ENCODE results near the gene ARRDC4. TPM values are rescaled to one million over a fixed set of nuclear protein-coding genes. Genes with fewer than 3 reads are reported as not detected.

The ARRDC4 gene
- total RNA-seq, 1 experiment from 2014 or later: 8.7 TPM

DNA sequence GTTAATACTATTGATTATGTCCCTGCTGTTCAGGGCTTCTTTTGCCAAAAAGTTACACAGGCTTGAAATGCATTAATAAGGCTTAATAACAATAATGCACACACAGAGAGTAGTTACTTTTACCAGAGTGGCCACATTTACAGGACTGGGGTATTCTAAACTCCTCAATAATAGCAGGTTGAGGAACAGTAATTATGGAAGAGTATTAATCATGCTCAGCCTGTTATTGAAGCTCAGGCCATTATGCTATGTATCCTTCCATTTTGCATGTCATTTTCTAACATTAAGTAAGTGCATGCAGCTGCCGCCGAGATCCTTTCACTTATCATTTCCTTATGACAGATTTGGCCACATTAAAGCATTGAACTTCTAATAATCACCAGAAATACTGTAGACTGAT, 5.7 kb downstream of the ARRDC4 start:
- Mint-ChIP-seq H3K27me3 (ENCODE audit: low read depth) (peaks cover 5% of the 10 kb centered on the region), H3K36me3 (ENCODE audit: insufficient read depth in 1 of 3, low read depth in 3 of 3) (peaks cover under 1 to 32% (median 9%) of the 10 kb centered on the region in 3 experiments; a peak in 5 of 7 replicates), H3K4me3 (no peak overlapping the region), H3K27ac (no peak overlapping the region), H3K9me3 (no peaks in the 10 kb centered on the region), H3K4me1 (peaks cover 5 to 10% of the 10 kb centered on the region in 2 experiments; a peak in 3 of 4 replicates)
- Histone ChIP-seq H3K56ac (ENCODE audit: insufficient read length, low read depth, low read length) (no peak overlapping the region), H3K27me3 (ENCODE audit: insufficient read depth, low read length) (no peaks in the 10 kb centered on the region), H3K79me2 (ENCODE audit: insufficient read depth, low read length) (no peaks in the 10 kb centered on the region), H2BK20ac (ENCODE audit: low read depth, low read length, poor library complexity, severe bottlenecking) (no peak overlapping the region), H3K4me2 (ENCODE audit: insufficient read depth, insufficient read length, low read length) (no peak overlapping the region), H4K5ac (ENCODE audit: insufficient read length, low read depth, low read length) (no peak overlapping the region), H4K91ac (ENCODE audit: insufficient read length, low read depth, low read length) (no peak overlapping the region), H2AK5ac (ENCODE audit: insufficient read length, low read length) (no peak overlapping the region), H2BK12ac (ENCODE audit: insufficient read length, low read depth, low read length) (no peak overlapping the region), H2BK5ac (ENCODE audit: insufficient read length, low read length) (no peak overlapping the region), H3K23me2 (ENCODE audit: insufficient read length, low read depth, low read length, poor library complexity, severe bottlenecking) (peaks cover 5% of the 10 kb centered on the region), H2AFZ (ENCODE audit: low read length) (no peak overlapping the region), H3K18ac (ENCODE audit: insufficient read length, low read depth, low read length) (no peak overlapping the region), H4K20me1 (ENCODE audit: control insufficient read depth, insufficient read depth, insufficient read length) (no peaks in the 10 kb centered on the region), H2BK15ac (ENCODE audit: low read depth, low read length) (no peak overlapping the region), H3K23ac (ENCODE audit: insufficient read length, low read depth, low read length) (no peak overlapping the region), H3K27ac (ENCODE audit: insufficient read length, low read depth, low read length) (no peak overlapping the region), H3K9ac (ENCODE audit: extremely low read depth, insufficient read length, low read length) (no peak overlapping the region), H4K8ac (replicated peaks; ENCODE audit: insufficient read length, low read depth, low read length) (no peak overlapping the region), H3K14ac (ENCODE audit: insufficient read depth, low read length) (no peak overlapping the region), H2BK120ac (ENCODE audit: low read depth, low read length, poor library complexity, severe bottlenecking) (no peak overlapping the region), H3T11ph (ENCODE audit: low read length) (no peak overlapping the region), H3K79me1 (ENCODE audit: insufficient read depth, low read depth, low read length, poor library complexity, severe bottlenecking) (no peaks in the 10 kb centered on the region), H3K9me3 (ENCODE audit: control insufficient read depth, low read depth, low read length) (no peaks in the 10 kb centered on the region), H3K4me1 (ENCODE audit: insufficient read depth, low read length) (no peaks in the 10 kb centered on the region), H3K4ac (ENCODE audit: low read depth, low read length) (no peak overlapping the region)
- no CpG with 5 or more reads among the region's 2 CpGs for WGBS (ENCODE audit: extremely low coverage, insufficient read length, low lambda C conversion rate)
- no peak for DNase-seq
- TF ChIP-seq, protein P1, sequence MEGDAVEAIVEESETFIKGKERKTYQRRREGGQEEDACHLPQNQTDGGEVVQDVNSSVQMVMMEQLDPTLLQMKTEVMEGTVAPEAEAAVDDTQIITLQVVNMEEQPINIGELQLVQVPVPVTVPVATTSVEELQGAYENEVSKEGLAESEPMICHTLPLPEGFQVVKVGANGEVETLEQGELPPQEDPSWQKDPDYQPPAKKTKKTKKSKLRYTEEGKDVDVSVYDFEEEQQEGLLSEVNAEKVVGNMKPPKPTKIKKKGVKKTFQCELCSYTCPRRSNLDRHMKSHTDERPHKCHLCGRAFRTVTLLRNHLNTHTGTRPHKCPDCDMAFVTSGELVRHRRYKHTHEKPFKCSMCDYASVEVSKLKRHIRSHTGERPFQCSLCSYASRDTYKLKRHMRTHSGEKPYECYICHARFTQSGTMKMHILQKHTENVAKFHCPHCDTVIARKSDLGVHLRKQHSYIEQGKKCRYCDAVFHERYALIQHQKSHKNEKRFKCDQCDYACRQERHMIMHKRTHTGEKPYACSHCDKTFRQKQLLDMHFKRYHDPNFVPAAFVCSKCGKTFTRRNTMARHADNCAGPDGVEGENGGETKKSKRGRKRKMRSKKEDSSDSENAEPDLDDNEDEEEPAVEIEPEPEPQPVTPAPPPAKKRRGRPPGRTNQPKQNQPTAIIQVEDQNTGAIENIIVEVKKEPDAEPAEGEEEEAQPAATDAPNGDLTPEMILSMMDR (conservative IDR thresholded peaks at IDR 0.05): no peak
